Measurements from ENCODE around the gene TJP2.

The TJP2 gene

DNA sequence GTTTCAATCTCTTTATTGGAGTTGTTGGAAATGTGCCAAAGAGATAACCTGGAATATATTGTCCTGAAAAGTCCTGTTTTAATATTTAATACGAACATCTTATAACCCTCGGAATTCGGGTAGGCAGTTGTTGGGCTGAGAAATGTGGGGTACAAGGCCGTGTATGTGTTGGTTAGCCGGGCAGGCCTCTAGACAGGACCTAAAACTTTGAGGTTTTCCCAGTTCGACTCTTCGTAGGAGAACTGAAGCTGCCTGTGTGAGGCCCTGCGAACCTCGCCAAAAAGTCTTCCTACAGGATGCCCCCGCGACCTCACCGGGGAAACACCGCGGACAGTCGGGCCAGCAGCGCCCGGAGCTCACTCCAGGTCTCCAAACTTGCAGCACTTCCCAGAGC, 583 bp upstream of the TJP2 start:
- H3K4me3 ChIP-seq (ENCODE audit: low read depth, low read length), result peak overlapping the region; percentile 49
- TF ChIP-seq ZNF335 (tag by site-specific recombination; conservative IDR thresholded peaks at IDR 0.05) (peak; percentile 52), ZNF23 (tag by site-specific recombination; IDR thresholded peaks at IDR 0.05; ENCODE audit: borderline replicate concordance) (no peak)
- ChIA-PET POLR2A (interaction anchor here (0.6 kb wide), 1 partner anchor 18 kb away, joined by 5 read pairs; no protein-coding TSS in a partner anchor), CTCF (interaction anchor here (0.6 to 1.1 kb wide), 2 partner anchors 20 to 21 kb away, joined by 3 to 4 read pairs; no protein-coding TSS in a partner anchor)
- no peaks in the 10 kb centered on the region for H3K9me3 ChIP-seq (ENCODE audit: control insufficient read depth, insufficient read depth, low read depth, low read length)
- H3K27ac ChIP-seq (ENCODE audit: extremely low read depth, low read depth, low read length), result peak overlapping the region; percentile 63; the same call in 1 of the 2 replicates
- peaks cover 23% of the 10 kb centered on the region for H3K4me1 ChIP-seq (ENCODE audit: control insufficient read depth, insufficient read depth, low read length)
- no peaks in the 10 kb centered on the region for H3K36me3 ChIP-seq (ENCODE audit: control insufficient read depth in 2 of 2, insufficient read depth in 1 of 2, low read length in 2 of 2)

DNA sequence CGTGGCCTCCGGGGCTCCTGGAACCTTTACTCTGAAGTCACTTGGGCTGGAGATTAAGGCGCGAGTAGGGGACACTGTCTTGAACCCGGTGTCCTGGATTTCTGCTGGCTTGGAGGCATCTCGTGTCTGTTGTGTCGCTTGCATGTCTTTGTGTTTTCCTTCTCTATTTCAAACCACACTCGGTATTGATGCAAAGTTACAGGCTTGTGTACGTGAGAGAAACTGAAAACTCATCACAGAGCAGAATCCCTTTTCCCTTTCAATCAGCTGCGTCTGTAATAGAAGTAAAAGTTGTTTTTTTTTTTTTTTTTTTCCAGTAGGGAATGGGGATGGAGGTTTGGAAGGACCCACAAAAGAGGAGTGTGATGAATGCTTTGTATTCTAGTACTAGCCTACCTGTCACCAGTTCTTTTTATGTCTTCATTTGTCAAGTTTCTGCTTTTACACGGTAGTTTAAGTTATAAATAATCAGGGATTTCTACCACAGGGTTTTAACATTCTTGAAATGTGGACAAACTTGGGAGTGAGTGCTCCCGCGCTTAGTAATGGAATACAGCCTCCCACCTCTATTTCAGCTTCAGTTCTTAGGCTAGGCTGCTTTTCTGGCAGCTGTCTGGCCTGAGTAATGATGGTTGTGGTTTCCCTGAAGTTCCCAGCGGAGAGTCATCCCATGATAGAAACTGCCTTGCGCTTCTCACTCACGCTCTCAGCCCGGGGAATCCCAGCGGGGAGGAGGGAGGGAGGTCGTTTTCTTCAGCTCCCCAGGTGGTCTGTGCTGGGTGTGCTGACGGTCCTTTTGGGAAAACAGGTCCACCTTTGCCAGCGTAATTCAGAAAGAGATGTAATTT, 763 bp downstream of the TJP2 start:
- POLR2A ChIA-PET, result interaction anchor here (0.6 to 1.2 kb wide), 5 partner anchors 12 to 58 kb away, joined by 3 to 4 read pairs (median 4); no protein-coding TSS in a partner anchor
- Histone ChIP-seq H3K27ac (ENCODE audit: extremely low read depth, low read depth, low read length) (no peak overlapping the region; the same call in 1 of the 2 replicates), H3K9me3 (ENCODE audit: control insufficient read depth, insufficient read depth, low read depth, low read length) (no peaks in the 10 kb centered on the region), H3K36me3 (ENCODE audit: control insufficient read depth in 2 of 2, insufficient read depth in 1 of 2, low read length in 2 of 2) (no peaks in the 10 kb centered on the region), H3K4me1 (ENCODE audit: control insufficient read depth, insufficient read depth, low read length) (peaks cover 22% of the 10 kb centered on the region), H3K4me3 (ENCODE audit: low read depth, low read length) (peak overlapping the region; percentile 49)
- CTCF ChIA-PET, result interaction anchor here (0.7 to 2.3 kb wide), 6 partner anchors 16 to 121 kb away, joined by 3 to 7 read pairs (median 4); no protein-coding TSS in a partner anchor
- TF ChIP-seq, protein P1, sequence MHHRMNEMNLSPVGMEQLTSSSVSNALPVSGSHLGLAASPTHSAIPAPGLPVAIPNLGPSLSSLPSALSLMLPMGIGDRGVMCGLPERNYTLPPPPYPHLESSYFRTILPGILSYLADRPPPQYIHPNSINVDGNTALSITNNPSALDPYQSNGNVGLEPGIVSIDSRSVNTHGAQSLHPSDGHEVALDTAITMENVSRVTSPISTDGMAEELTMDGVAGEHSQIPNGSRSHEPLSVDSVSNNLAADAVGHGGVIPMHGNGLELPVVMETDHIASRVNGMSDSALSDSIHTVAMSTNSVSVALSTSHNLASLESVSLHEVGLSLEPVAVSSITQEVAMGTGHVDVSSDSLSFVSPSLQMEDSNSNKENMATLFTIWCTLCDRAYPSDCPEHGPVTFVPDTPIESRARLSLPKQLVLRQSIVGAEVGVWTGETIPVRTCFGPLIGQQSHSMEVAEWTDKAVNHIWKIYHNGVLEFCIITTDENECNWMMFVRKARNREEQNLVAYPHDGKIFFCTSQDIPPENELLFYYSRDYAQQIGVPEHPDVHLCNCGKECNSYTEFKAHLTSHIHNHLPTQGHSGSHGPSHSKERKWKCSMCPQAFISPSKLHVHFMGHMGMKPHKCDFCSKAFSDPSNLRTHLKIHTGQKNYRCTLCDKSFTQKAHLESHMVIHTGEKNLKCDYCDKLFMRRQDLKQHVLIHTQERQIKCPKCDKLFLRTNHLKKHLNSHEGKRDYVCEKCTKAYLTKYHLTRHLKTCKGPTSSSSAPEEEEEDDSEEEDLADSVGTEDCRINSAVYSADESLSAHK (tag by site-specific recombination; IDR thresholded peaks at IDR 0.05), result peak; percentile 90
- TF ChIP-seq ZNF626 (tag by site-specific recombination; IDR thresholded peaks at IDR 0.05) (no peak), ZNF548 (tag by site-specific recombination; IDR thresholded peaks at IDR 0.05) (no peak), ZNF175 (tag by site-specific recombination; IDR thresholded peaks at IDR 0.05) (no peak), ZNF600 (tag by site-specific recombination; IDR thresholded peaks at IDR 0.05) (0 out of 2 replicates have a peak, but pooled peaks have one; percentile 7), ZNF792 (tag by site-specific recombination; IDR thresholded peaks at IDR 0.05) (no peak), SP7 (tag by site-specific recombination; IDR thresholded peaks at IDR 0.05) (0 out of 2 replicates have a peak, but pooled peaks have one; percentile 36), SP3 (tag by site-specific recombination; IDR thresholded peaks at IDR 0.05) (no peak), MEIS1 (CRISPR knock-in tag; IDR thresholded peaks at IDR 0.05; ENCODE audit: borderline replicate concordance) (peak; percentile 58; the same call in 1 of the 2 replicates), ZNF404 (tag by site-specific recombination; IDR thresholded peaks at IDR 0.05) (no peak), ZBTB20 (tag by site-specific recombination; IDR thresholded peaks at IDR 0.05) (peak; percentile 82), ZNF560 (tag by site-specific recombination; IDR thresholded peaks at IDR 0.05; ENCODE audit: borderline replicate concordance) (no peak), ZNF274 (IDR thresholded peaks at IDR 0.05; ENCODE audit: low read length) (no peak), ZNF274 (tag by site-specific recombination; IDR thresholded peaks at IDR 0.05; ENCODE audit: borderline replicate concordance) (no peak), WT1 (tag by site-specific recombination; IDR thresholded peaks at IDR 0.05) (peak; percentile 75), SALL2 (tag by site-specific recombination; IDR thresholded peaks at IDR 0.05; ENCODE audit: borderline replicate concordance) (no peak), GLIS1 (tag by site-specific recombination; IDR thresholded peaks at IDR 0.05) (peak; percentile 71), MYNN (tag by site-specific recombination; IDR thresholded peaks at IDR 0.05; ENCODE audit: borderline replicate concordance) (peak; percentile 66; the same call in 1 of the 2 replicates), ZNF596 (tag by site-specific recombination; IDR thresholded peaks at IDR 0.05) (no peak), ZBTB48 (tag by site-specific recombination; IDR thresholded peaks at IDR 0.05) (no peak), SP2 (tag by site-specific recombination; IDR thresholded peaks at IDR 0.05) (peak; percentile 33; the same call in 1 of the 2 replicates), ZNF391 (tag by site-specific recombination; IDR thresholded peaks at IDR 0.05; ENCODE audit: borderline replicate concordance, low read depth) (no peak), ZFP37 (tag by site-specific recombination; IDR thresholded peaks at IDR 0.05) (no peak), IKZF3 (tag by site-specific recombination; IDR thresholded peaks at IDR 0.05) (peak; percentile 76), ZNF670 (tag by site-specific recombination; IDR thresholded peaks at IDR 0.05; ENCODE audit: low read depth) (no peak)
- TF ChIP-seq, protein P2, sequence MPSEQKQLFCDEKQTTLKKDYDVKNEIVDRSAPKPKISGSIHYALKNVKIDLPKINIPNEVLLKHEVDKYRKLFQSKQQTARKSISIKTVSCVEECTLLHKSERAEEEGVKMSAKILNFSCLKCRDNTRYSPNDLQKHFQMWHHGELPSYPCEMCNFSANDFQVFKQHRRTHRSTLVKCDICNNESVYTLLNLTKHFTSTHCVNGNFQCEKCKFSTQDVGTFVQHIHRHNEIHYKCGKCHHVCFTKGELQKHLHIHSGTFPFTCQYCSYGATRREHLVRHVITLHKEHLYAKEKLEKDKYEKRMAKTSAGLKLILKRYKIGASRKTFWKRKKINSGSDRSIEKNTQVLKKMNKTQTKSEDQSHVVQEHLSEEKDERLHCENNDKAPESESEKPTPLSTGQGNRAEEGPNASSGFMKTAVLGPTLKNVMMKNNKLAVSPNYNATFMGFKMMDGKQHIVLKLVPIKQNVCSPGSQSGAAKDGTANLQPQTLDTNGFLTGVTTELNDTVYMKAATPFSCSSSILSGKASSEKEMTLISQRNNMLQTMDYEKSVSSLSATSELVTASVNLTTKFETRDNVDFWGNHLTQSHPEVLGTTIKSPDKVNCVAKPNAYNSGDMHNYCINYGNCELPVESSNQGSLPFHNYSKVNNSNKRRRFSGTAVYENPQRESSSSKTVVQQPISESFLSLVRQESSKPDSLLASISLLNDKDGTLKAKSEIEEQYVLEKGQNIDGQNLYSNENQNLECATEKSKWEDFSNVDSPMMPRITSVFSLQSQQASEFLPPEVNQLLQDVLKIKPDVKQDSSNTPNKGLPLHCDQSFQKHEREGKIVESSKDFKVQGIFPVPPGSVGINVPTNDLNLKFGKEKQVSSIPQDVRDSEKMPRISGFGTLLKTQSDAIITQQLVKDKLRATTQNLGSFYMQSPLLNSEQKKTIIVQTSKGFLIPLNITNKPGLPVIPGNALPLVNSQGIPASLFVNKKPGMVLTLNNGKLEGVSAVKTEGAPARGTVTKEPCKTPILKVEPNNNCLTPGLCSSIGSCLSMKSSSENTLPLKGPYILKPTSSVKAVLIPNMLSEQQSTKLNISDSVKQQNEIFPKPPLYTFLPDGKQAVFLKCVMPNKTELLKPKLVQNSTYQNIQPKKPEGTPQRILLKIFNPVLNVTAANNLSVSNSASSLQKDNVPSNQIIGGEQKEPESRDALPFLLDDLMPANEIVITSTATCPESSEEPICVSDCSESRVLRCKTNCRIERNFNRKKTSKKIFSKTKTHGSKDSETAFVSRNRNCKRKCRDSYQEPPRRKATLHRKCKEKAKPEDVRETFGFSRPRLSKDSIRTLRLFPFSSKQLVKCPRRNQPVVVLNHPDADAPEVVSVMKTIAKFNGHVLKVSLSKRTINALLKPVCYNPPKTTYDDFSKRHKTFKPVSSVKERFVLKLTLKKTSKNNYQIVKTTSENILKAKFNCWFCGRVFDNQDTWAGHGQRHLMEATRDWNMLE (tag by site-specific recombination; conservative IDR thresholded peaks at IDR 0.05; ENCODE audit: low read depth), result no peak
